Central memory CD8-positive, alpha-beta T cell (primary cell): ENCODE results near the gene DAAM1.

Source experiments
- ATAC-seq: fragments of 150-1000 bp; cut with Tn5 transposase; replicated peaks from 2 replicates; pipeline ENCODE4 v1.10.0; 2022; ENCODE audit warnings: mild to moderate bottlenecking, moderate FRiP score, moderate number of reproducible peaks; ENCODE audit not compliant: poor library complexity, severe bottlenecking; ENCODE audit errors: extremely low read depth
- DNase-seq, 2 donors: peaks; one replicate each; pipeline ENCODE4 v3.0.0; 2021; ENCODE audit warnings: low spot score in 2 of 2
- H3K27ac Mint-ChIP-seq: one replicate; pipeline ENCODE4 v1.8.0; 2022; ENCODE audit warnings: low read depth, mild to moderate bottlenecking, moderate library complexity, mixed read lengths
- H3K27me3 Mint-ChIP-seq: one replicate; pipeline ENCODE4 v1.8.0; 2022; ENCODE audit warnings: mixed read lengths
- H3K36me3 Mint-ChIP-seq: one replicate; pipeline ENCODE4 v1.8.0; 2022; ENCODE audit warnings: mild to moderate bottlenecking, moderate library complexity, mixed read lengths; ENCODE audit not compliant: insufficient read depth
- H3K4me1 Mint-ChIP-seq: one replicate; pipeline ENCODE4 v1.8.0; 2022; ENCODE audit warnings: mixed read lengths
- H3K4me3 Mint-ChIP-seq: one replicate; pipeline ENCODE4 v1.8.0; 2022; ENCODE audit warnings: mild to moderate bottlenecking, moderate library complexity, mixed read lengths
- H3K9me3 Mint-ChIP-seq: one replicate; pipeline ENCODE4 v1.8.0; 2022; ENCODE audit warnings: mixed read lengths

Gene DAAM1

DNA sequence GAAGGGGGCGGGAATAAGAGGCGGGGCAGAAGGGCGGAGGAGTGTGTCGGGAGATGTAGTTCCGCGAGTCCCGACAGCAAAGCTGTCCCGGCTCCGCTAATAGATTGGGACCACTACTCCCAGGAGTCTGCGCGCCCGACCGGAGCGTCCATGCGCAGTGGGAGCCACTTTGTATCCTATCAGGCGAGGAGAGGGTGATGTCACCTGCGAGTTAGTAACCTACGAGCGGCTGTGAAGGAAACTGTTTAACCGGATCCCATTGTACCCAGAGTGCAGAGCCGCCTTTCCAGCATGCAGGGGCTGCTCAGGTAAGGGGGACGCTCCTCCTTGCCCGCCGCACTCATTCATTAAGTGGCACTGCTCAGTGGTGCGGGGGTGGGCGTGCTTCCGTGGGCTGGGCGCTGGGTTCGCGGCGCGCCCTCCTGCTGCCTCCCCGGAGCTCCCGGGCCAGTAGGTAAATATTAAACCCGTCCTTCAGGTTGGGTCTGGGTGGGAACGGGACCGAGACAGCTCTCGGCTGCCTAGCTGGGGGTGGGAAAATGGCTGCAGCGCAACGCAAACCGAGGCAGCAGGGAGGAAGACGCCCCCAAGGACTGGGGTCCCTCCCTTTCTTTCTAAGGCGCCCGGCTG lies at the start of gene DAAM1:
DAAM1 (plus strand) TSS at position 207 of the 630 bp plus-strand sequence. CDS start 74,811 bp downstream, outside the sequence.
- Mint-ChIP-seq H3K27ac (peak within 1 kb of the TSS; percentile 89), H3K27me3 (peaks cover 27% of the 10 kb centered on the region), H3K4me1 (peaks cover 28% of the 10 kb centered on the region), H3K9me3 (no peaks in the 10 kb centered on the region), H3K36me3 (peaks cover 23% of the 10 kb centered on the region), H3K4me3 (peak within 1 kb of the TSS; percentile 94)
- ATAC-seq (peak; percentile 92), DNase-seq (peak; percentile 88 to 95)

DNA sequence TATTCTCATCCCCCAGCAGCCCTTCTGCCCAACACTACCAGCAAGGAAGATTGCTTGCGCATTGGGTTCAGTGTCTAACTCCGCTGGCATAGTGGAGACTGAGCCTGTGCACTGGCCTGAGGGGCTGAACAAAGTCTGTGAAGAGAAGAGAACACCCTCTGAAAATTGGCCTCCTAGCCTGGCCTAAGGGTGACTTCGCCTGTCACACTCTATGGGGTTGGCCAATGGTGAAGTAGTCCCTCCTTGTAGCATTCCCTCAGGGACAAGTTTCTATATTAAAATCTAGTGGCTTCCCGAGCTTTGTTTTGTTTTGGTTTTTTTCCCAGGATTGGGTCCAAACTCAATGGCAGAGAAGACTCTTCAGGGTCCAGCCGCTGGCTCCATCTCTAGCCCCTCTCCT lies 49.1 kb upstream of the DAAM1 start:
- Mint-ChIP-seq H3K4me3 (no peak overlapping the region), H3K9me3 (no peaks in the 10 kb centered on the region), H3K27me3 (peaks cover 24% of the 10 kb centered on the region), H3K36me3 (no peaks in the 10 kb centered on the region), H3K4me1 (no peaks in the 10 kb centered on the region), H3K27ac (no peak overlapping the region)
- no peak for DNase-seq
- ATAC-seq = no peak

DNA sequence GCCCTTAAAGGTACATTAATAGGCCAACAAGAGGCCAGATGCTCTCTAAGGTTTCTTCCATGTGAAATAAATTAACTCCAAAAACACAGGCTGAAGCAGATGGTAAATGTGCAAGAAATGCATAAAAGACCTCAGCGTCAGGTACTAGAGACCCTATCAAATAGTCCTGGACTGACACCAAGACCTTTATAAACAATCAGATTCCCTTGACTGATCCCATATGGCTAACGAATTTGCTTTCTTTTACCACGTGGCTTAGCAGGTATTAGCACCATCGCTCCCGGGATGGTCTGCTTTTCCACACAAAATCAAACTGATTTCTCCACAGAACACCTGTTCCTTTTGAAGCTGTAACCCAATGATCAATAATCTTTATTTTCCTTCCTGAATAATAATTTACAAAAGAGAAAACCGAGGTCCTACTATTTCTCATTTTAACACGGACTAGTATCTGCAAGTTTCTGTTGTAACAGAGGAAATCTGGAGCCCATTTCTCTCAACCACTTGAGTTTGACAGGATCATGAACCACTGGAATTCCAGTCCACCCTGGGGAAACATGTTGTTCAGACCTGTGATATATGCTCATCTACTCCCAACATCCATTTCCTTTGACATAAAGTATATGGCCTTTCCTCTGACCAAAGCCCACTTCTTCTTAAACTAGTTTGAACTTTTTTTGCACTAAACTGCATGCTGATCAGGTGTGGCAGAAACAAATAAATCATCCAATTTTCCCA lies 48.2 kb upstream of the DAAM1 start:
- H3K36me3 Mint-ChIP-seq = no peaks in the 10 kb centered on the region
- peaks cover 15% of the 10 kb centered on the region for H3K27me3 Mint-ChIP-seq
- no peak overlapping the region for H3K27ac Mint-ChIP-seq
- ATAC-seq (no peak), DNase-seq (no peak)
- H3K4me3 Mint-ChIP-seq = no peak overlapping the region
- H3K9me3 Mint-ChIP-seq = no peaks in the 10 kb centered on the region
- no peaks in the 10 kb centered on the region for H3K4me1 Mint-ChIP-seq

DNA sequence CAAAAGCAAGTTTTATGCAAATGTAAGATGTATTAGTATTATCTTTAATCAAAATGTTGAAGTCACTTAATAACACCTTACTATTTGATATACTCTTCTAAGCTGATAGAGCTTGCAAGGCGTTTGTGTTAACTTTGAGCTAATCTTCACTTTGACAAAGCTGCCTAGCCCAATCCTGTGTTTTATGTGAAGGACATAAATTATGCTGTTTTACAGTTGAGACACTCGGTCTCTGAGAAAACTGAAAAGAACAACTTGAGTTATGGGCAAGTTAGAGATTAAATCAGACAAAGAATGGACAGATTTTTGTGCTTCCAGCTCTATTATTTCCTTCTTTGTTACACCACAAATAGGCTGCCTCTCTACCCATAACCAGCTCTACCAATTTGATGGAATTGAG lies 42.0 kb upstream of the DAAM1 start:
- no peak overlapping the region for H3K4me3 Mint-ChIP-seq

DNA sequence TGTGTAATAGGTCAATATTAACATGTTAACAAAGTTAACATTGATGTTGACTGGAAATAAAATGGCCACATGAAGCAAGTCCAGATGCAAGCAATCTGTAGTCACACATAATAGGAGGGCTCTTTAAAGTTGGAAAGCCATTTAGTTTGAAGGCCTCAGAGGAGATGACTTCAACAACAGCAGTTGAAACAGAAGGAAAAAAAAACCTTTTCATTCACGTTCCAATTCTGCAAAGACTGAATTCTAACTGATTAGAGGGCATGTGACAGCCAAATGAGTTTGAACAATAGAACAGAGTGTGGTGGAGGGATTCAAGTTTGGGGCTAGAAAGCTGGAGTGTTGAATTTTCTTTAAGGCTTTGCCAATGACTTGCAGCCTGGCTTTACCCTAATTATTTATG lies 41.5 kb upstream of the DAAM1 start:
- no peak overlapping the region for H3K4me3 Mint-ChIP-seq
- no peaks in the 10 kb centered on the region for H3K9me3 Mint-ChIP-seq
- ATAC-seq = no peak
- H3K27me3 Mint-ChIP-seq = peaks cover 8% of the 10 kb centered on the region
- no peak overlapping the region for H3K27ac Mint-ChIP-seq
- no peaks in the 10 kb centered on the region for H3K4me1 Mint-ChIP-seq
- no peak for DNase-seq
- H3K36me3 Mint-ChIP-seq = no peaks in the 10 kb centered on the region

More for the DNA sequence above, 42.0 kb upstream of the DAAM1 start:
- H3K27ac Mint-ChIP-seq = no peak overlapping the region
- H3K27me3 Mint-ChIP-seq = peaks cover 8% of the 10 kb centered on the region
- DNase-seq (no peak), ATAC-seq (no peak)
- no peaks in the 10 kb centered on the region for H3K36me3 Mint-ChIP-seq
- no peaks in the 10 kb centered on the region for H3K4me1 Mint-ChIP-seq
- H3K9me3 Mint-ChIP-seq = no peaks in the 10 kb centered on the region

DNA sequence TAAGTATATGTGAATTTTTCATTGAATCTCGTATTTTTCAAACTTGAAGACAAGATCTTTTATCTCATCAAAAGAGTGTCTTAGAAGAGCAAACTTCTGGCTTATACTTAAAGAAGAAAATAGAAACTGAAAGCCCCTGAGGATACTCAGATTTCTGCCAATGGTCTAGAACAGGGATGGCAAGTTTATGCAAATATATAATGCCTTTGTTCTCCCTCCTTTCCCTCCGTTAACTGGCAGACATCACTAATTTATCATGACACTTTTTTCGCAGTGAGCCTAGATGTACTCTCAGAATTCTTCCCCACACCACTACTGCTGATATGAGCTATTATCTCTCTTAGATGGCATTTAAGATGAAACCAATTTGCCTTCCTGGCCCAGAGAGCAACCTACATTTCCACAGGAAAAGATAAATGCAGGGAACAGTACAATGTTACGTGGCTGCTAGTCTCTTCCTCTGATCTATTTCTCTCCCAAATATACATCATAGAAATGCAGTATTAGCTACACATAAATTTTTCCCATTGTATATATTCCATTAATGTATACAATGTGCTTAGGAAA lies 40.0 kb upstream of the DAAM1 start:
- no peaks in the 10 kb centered on the region for H3K36me3 Mint-ChIP-seq

DNA sequence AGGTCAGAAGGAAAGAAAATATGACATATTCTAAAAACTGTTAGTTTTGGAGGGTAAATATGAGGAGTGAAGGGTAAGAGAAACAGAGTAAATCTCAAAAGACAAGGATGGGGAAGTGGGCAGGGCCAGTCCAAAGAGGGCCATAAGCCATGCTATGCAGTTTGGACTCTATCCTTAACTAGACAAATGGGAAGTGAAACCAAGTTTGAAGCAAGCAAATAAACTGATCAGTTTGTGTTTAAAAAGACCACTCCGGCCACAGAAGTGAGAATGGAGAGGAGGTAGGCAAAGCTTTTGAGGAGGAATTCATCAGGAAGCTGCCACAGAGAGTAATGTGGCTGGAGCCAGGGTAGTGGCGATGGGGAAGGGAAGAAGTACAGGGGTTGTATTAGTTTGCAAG lies 37.5 kb upstream of the DAAM1 start:
- no peak overlapping the region for H3K4me3 Mint-ChIP-seq
- peaks cover 8% of the 10 kb centered on the region for H3K27me3 Mint-ChIP-seq
- peaks cover 12% of the 10 kb centered on the region for H3K4me1 Mint-ChIP-seq
- DNase-seq (no peak), ATAC-seq (no peak)
- H3K36me3 Mint-ChIP-seq = no peaks in the 10 kb centered on the region
- no peaks in the 10 kb centered on the region for H3K9me3 Mint-ChIP-seq
- no peak overlapping the region for H3K27ac Mint-ChIP-seq

More for the DNA sequence above, 40.0 kb upstream of the DAAM1 start:
- Mint-ChIP-seq H3K9me3 (no peaks in the 10 kb centered on the region), H3K27me3 (peaks cover 8% of the 10 kb centered on the region), H3K27ac (no peak overlapping the region), H3K4me1 (no peaks in the 10 kb centered on the region), H3K4me3 (no peak overlapping the region)
- DNase-seq (no peak), ATAC-seq (no peak)

DNA sequence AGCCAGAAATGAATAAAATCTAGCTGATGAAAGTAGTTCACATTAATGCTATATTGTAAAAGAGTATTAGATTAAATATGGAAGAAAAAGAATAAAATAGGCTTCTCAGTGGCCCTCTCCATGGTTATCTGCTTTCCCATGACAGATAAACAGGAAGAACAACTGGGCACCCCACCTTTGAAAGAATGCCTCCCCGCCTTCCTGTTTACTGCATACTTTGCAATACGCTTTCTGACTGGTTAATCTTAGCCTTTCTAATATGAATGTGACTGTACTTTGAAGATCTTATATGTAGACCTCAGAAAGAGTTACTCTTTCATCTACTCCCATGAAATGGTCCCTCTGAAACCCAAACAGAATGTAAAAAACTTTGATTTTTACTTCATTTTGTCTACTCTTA lies 34.1 kb upstream of the DAAM1 start:
- DNase-seq (no peak), ATAC-seq (no peak)
- Mint-ChIP-seq H3K27ac (no peak overlapping the region), H3K9me3 (no peaks in the 10 kb centered on the region), H3K36me3 (no peaks in the 10 kb centered on the region), H3K27me3 (no peaks in the 10 kb centered on the region), H3K4me3 (no peak overlapping the region), H3K4me1 (peaks cover 12% of the 10 kb centered on the region)

DNA sequence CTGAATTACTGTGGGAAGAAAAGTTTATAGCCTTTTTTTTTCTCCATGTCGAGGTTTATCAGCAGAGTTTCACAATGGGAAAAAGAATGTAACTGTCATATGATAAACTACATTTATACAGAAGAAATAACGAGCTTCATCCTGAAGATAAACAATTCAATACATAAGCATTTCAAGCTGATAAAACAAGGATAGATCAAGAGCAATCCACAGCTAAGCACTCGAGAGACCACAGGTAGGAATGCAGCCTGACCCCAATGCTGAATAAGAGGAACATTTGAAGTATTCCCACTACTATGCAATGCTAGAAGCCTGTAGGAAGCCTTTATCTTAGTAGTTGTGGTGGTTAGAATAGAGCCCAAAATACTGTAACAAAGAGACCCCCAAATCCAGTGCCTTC lies 32.6 kb upstream of the DAAM1 start:
- H3K27me3 Mint-ChIP-seq = no peaks in the 10 kb centered on the region
- ATAC-seq = no peak
- H3K27ac Mint-ChIP-seq = no peak overlapping the region
- H3K4me1 Mint-ChIP-seq = peaks cover 12% of the 10 kb centered on the region
- no peaks in the 10 kb centered on the region for H3K9me3 Mint-ChIP-seq
- no peaks in the 10 kb centered on the region for H3K36me3 Mint-ChIP-seq
- no peak for DNase-seq
- H3K4me3 Mint-ChIP-seq = no peak overlapping the region

DNA sequence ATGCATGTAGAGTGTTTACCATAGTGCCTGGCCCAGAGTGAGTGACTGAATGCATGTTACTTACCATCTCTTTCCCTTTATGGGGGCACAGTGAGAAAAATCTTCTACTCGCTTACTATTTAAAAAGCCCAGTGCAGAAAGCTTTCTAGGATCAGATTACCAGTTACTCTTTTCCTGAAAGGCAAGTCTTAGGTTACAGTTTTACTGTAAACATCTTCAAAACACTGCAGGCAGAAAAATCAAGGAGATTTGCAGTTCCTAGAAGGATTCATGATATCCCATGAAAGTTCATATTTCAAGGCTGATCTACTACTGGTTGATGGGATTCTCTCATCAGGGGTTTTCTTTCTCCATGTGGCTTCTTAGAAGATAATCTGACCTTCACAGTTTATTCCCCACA lies 29.3 kb upstream of the DAAM1 start:
- H3K27me3 Mint-ChIP-seq = peaks cover 29% of the 10 kb centered on the region
- H3K4me1 Mint-ChIP-seq = peaks cover 8% of the 10 kb centered on the region
- no peak overlapping the region for H3K4me3 Mint-ChIP-seq
- H3K27ac Mint-ChIP-seq = no peak overlapping the region
- no peak for DNase-seq
- H3K36me3 Mint-ChIP-seq = peaks cover 2% of the 10 kb centered on the region
- no peak for ATAC-seq
- H3K9me3 Mint-ChIP-seq = no peaks in the 10 kb centered on the region

DNA sequence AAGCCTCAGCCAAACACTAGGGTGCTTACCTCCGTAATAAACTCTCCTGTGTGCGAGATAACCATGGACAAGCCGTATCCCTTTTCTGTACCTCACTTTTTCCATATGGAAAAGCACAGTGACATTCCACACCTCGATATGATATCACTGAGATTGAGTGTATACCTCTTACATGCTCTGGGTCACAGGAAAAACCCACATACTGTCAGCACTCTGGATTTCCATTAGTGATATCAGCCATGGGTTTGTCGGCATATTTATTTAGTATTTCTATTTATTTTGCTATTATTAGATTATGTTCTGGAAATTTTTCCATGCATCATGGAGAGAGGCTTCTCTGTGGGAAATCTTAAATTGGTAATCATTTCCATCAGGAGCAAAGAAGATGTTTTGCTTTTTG lies 28.0 kb upstream of the DAAM1 start:
- no peak for ATAC-seq
- Mint-ChIP-seq H3K4me3 (no peak overlapping the region), H3K36me3 (peaks cover 2% of the 10 kb centered on the region), H3K27me3 (peaks cover 37% of the 10 kb centered on the region), H3K9me3 (no peaks in the 10 kb centered on the region), H3K27ac (no peak overlapping the region), H3K4me1 (no peaks in the 10 kb centered on the region)
- DNase-seq = no peak

DNA sequence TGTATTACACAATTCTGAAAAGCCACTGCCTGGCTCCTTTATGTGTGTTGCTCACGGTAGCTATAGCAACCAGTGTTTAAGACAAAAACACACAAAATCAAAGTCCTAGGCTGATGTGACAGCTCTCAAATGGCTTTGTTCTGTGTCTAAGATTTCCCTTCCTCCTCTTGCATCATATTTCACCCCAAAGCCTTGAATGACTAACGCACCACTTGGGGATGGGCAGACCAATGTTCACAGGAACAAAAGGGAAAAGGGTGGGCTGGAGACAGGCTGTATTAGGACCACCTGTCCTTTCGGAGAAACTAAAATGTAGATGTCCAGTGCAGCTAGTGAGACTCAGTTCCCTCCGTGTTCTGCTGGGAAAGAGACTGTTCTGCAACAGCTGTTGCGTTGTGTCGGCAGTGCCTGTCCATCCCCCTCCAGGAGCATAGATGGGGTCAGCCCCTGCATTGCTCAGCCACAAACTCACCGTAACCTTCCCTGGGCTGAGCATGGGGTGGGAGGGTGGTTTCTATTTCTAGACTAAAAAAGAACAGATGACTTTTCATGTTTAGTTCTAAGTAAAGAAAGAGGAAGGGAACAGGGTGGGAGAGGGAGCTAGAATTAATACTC lies 26.8 kb upstream of the DAAM1 start:
- no peak for ATAC-seq
- H3K36me3 Mint-ChIP-seq = peaks cover 2% of the 10 kb centered on the region

DNA sequence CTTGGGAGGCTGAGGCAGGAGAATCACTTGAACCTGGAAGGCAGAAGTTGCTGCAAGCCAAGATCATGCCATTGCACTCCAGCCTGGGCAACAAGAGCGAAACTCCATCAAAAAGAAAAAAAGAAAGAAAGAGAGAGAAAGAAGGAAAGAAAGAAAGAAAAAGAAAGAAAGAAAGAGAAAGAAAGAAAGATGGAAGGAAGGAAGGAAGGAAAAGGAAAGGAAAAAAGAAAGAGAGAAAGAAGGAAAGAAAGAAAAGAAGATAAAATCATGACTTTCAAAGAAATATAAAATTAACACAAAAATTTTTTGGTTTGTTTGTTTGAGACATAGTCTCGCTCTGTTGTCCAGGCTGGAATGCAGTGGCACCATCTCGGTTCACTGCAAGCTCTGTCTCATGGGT lies 22.2 kb upstream of the DAAM1 start:
- Mint-ChIP-seq H3K4me3 (no peak overlapping the region), H3K9me3 (no peaks in the 10 kb centered on the region)
- no peak for ATAC-seq

More for the DNA sequence above, 26.8 kb upstream of the DAAM1 start:
- Mint-ChIP-seq H3K4me3 (no peak overlapping the region), H3K27me3 (peaks cover 37% of the 10 kb centered on the region), H3K27ac (no peak overlapping the region), H3K9me3 (no peaks in the 10 kb centered on the region), H3K4me1 (no peaks in the 10 kb centered on the region)
- DNase-seq = no peak

More for the DNA sequence above, 22.2 kb upstream of the DAAM1 start:
- H3K27ac Mint-ChIP-seq = no peak overlapping the region
- H3K4me1 Mint-ChIP-seq = no peaks in the 10 kb centered on the region
- H3K36me3 Mint-ChIP-seq = peaks cover 2% of the 10 kb centered on the region
- DNase-seq = no peak
- H3K27me3 Mint-ChIP-seq = peaks cover 45% of the 10 kb centered on the region
